Peyer's patch (tissue), 4 donors: ENCODE data around the gene ASGR1. TPM values are rescaled to one million over a fixed set of nuclear protein-coding genes. Genes with fewer than 3 reads are reported as not detected.
"Not testable (repeated sequence)": the region's sequence is repeated elsewhere in the genome, so short reads cannot be mapped to it uniquely, and the experiment has no call there.

Experiments
- DNase-seq, 3 donors: peaks; one replicate each; pipeline ENCODE4 v3.0.0-alpha.2; 2017 to 2019
- H3K27ac ChIP-seq, 4 donors: fragments of 200-600 bp; sonication (generic); one replicate each; pipeline ENCODE4 v1.5.1; 2016 to 2019
- H3K27me3 ChIP-seq, 2 donors: fragments of 200-600 bp; sonication (generic); one replicate each; pipeline ENCODE4 v1.5.1; 2019
- H3K36me3 ChIP-seq, 3 donors: fragments of 200-600 bp; sonication (generic); one replicate each; pipeline ENCODE4 v1.5.1; 2016 to 2019
- H3K4me1 ChIP-seq, 4 donors: fragments of 200-600 bp; sonication (generic); one replicate each; pipeline ENCODE4 v1.5.1; 2016 to 2019
- H3K4me3 ChIP-seq, 4 donors: fragments of 200-600 bp; sonication (generic); 1 replicate in 3 of 4; 2 replicates in 1 of 4; pipeline ENCODE4 v1.5.1; 2016 to 2019; ENCODE audit warnings: mild to moderate bottlenecking in 1 of 4
- H3K9me3 ChIP-seq, 4 donors: fragments of 200-600 bp; sonication (generic); one replicate each; pipeline ENCODE4 v1.5.1; 2016 to 2019; ENCODE audit warnings: mild to moderate bottlenecking in 1 of 4
- CTCF ChIP-seq, 6 experiments: fragments of 450-650 bp in 4 of 6; fragments of 200-600 bp in 2 of 6; sonication (generic) in 1 of 6; IDR thresholded peaks; one replicate each; pipeline ENCODE4 v1.5.1; 2017 to 2019; ENCODE audit warnings: antibody characterized with exemption in 6 of 6, mild to moderate bottlenecking in 3 of 6, moderate library complexity in 1 of 6
- POLR2A ChIP-seq, 2 donors: fragments of 450-650 bp; IDR thresholded peaks; one replicate each; pipeline ENCODE4 v1.5.1; 2017; ENCODE audit warnings: antibody characterized with exemption in 2 of 2, mild to moderate bottlenecking in 2 of 2, moderate library complexity in 2 of 2
- total RNA-seq, 4 donors: library from RNA; depleted of rRNA; stranded (reverse); fragments of >200 nt; gene quantifications; one replicate each; pipeline ENCODE4 v1.1.0, GENCODE V29; 2016

Gene ASGR1
- total RNA-seq, 4 donors from 2014 or later = 0.88 to 2.5 (median 0.94) TPM; not detected in 1

GRCh38 chr17:7167832-7168231, 11.3 kb downstream of the ASGR1 start:
- no peak overlapping the region for H3K27ac ChIP-seq
- H3K9me3 ChIP-seq = peaks cover 0 to 14% (median 0%) of the 10 kb centered on the region in 4 donors
- H3K27me3 ChIP-seq = no peaks in the 10 kb centered on the region
- H3K4me3 ChIP-seq = no peak overlapping the region
- DNase-seq = no peak
- no peaks in the 10 kb centered on the region for H3K4me1 ChIP-seq
- no peaks in the 10 kb centered on the region for H3K36me3 ChIP-seq
- TF ChIP-seq POLR2A (IDR thresholded peaks at IDR 0.05) = no peak
- TF ChIP-seq CTCF (IDR thresholded peaks at IDR 0.05) = no peak

GRCh38 chr17:7166873-7167272, 12.3 kb downstream of the ASGR1 start:
- H3K27me3 ChIP-seq = no peaks in the 10 kb centered on the region
- no peak overlapping the region for H3K27ac ChIP-seq
- no peak for TF ChIP-seq POLR2A (IDR thresholded peaks at IDR 0.05)
- no peak for TF ChIP-seq CTCF (IDR thresholded peaks at IDR 0.05)
- no peaks in the 10 kb centered on the region for H3K36me3 ChIP-seq
- DNase-seq = no peak
- H3K9me3 ChIP-seq = peaks cover 0 to 14% (median 0%) of the 10 kb centered on the region in 4 donors
- no peak overlapping the region for H3K4me3 ChIP-seq
- H3K4me1 ChIP-seq = no peaks in the 10 kb centered on the region

- not testable (repeated sequence) for H3K36me3 ChIP-seq, DNase-seq, H3K9me3 ChIP-seq, H3K4me1 ChIP-seq, H3K27me3 ChIP-seq, H3K27ac ChIP-seq, H3K4me3 ChIP-seq
Measured at GRCh38 chr17:7159571-7159970, 19.6 kb downstream of the ASGR1 start.

- not testable (repeated sequence) for H3K4me1 ChIP-seq, DNase-seq, H3K27me3 ChIP-seq, H3K4me3 ChIP-seq, H3K27ac ChIP-seq, H3K9me3 ChIP-seq, H3K36me3 ChIP-seq
Measured at GRCh38 chr17:7158424-7158823, 20.7 kb downstream of the ASGR1 start.

GRCh38 chr17:7156342-7156940, 22.7 kb downstream of the ASGR1 start:
- DNase-seq = no peak
- H3K4me3 ChIP-seq = no peak overlapping the region

GRCh38 chr17:7147772-7148171, 31.4 kb downstream of the ASGR1 start:
- DNase-seq = no peak
- TF ChIP-seq CTCF (IDR thresholded peaks at IDR 0.05) (no peak), POLR2A (IDR thresholded peaks at IDR 0.05) (no peak)
- Histone ChIP-seq H3K27ac (no peak overlapping the region), H3K4me1 (no peaks in the 10 kb centered on the region), H3K9me3 (no peaks in the 10 kb centered on the region), H3K4me3 (no peak overlapping the region), H3K27me3 (no peaks in the 10 kb centered on the region), H3K36me3 (no peaks in the 10 kb centered on the region)

More at GRCh38 chr17:7156342-7156940, 22.7 kb downstream of the ASGR1 start:
- Histone ChIP-seq H3K9me3 (no peaks in the 10 kb centered on the region), H3K4me1 (no peaks in the 10 kb centered on the region), H3K27ac (no peak overlapping the region), H3K27me3 (no peaks in the 10 kb centered on the region), H3K36me3 (no peaks in the 10 kb centered on the region)
- TF ChIP-seq POLR2A (IDR thresholded peaks at IDR 0.05) (no peak), CTCF (IDR thresholded peaks at IDR 0.05) (no peak)

- H3K27me3 ChIP-seq = no peaks in the 10 kb centered on the region
- DNase-seq = no peak
- no peak overlapping the region for H3K27ac ChIP-seq
- H3K9me3 ChIP-seq = no peaks in the 10 kb centered on the region
- no peaks in the 10 kb centered on the region for H3K36me3 ChIP-seq
- no peak overlapping the region for H3K4me3 ChIP-seq
- no peaks in the 10 kb centered on the region for H3K4me1 ChIP-seq
- TF ChIP-seq POLR2A (IDR thresholded peaks at IDR 0.05) = no peak
- TF ChIP-seq CTCF (IDR thresholded peaks at IDR 0.05) = no peak
Measured at GRCh38 chr17:7146115-7146514, 33.1 kb downstream of the ASGR1 start.
